Measurements from ENCODE around the gene YPEL1. TPM values are rescaled to one million over a fixed set of nuclear protein-coding genes. Genes with fewer than 3 reads are reported as not detected.
A peak's percentile ranks its signal among the peaks of the same experiment; 100 is the strongest.
"Not testable (repeated sequence)": the region's sequence is repeated elsewhere in the genome, so short reads cannot be mapped to it uniquely, and the experiment has no call there.

Gene YPEL1
- polyA plus RNA-seq, 2 donors: 0.96 to 1.3 TPM

GRCh38 chr22:21738081-21738480 is 2.5 kb upstream of the YPEL1 start:
- no peak overlapping the region for H3K27ac ChIP-seq (ENCODE audit: low read depth in 2 of 2, low read length in 1 of 2)
- 74 to 78% methylated on average over 8 of the region's 8 CpGs for WGBS, 2 donors

GRCh38 chr22:21736948-21737347 is 1.4 kb upstream of the YPEL1 start:
- H3K4me1 ChIP-seq (ENCODE audit: control insufficient read depth in 2 of 2, insufficient read depth in 2 of 2, low read length in 1 of 2): peaks cover 0 to 3% of the 10 kb centered on the region in 2 donors
- H3K9me3 ChIP-seq (ENCODE audit: control insufficient read depth in 2 of 2, insufficient read depth in 1 of 2, low read depth in 1 of 2, low read length in 1 of 2): peaks cover 0 to 4% of the 10 kb centered on the region in 2 donors
- 78 to 83% methylated on average over 9 of the region's 9 CpGs for WGBS, 2 donors
- H3K36me3 ChIP-seq (ENCODE audit: control insufficient read depth in 2 of 2, insufficient read depth in 2 of 2, low read length in 1 of 2): no peaks in the 10 kb centered on the region
- no peak overlapping the region for H3K4me3 ChIP-seq (ENCODE audit: low read depth in 1 of 2, low read length in 2 of 2)
- no peaks in the 10 kb centered on the region for H3K27me3 ChIP-seq (ENCODE audit: control insufficient read depth in 1 of 2, insufficient read depth in 2 of 2, low read length in 2 of 2)
- no peak overlapping the region for H3K27ac ChIP-seq (ENCODE audit: low read depth in 2 of 2, low read length in 1 of 2)

More at GRCh38 chr22:21738081-21738480, 2.5 kb upstream of the YPEL1 start:
- Histone ChIP-seq H3K4me3 (ENCODE audit: low read depth in 1 of 2, low read length in 2 of 2) (no peak overlapping the region), H3K36me3 (ENCODE audit: control insufficient read depth in 2 of 2, insufficient read depth in 2 of 2, low read length in 1 of 2) (no peaks in the 10 kb centered on the region), H3K9me3 (ENCODE audit: control insufficient read depth in 2 of 2, insufficient read depth in 1 of 2, low read depth in 1 of 2, low read length in 1 of 2) (peaks cover 0 to 4% of the 10 kb centered on the region in 2 donors), H3K27me3 (ENCODE audit: control insufficient read depth in 1 of 2, insufficient read depth in 2 of 2, low read length in 2 of 2) (no peaks in the 10 kb centered on the region), H3K4me1 (ENCODE audit: control insufficient read depth in 2 of 2, insufficient read depth in 2 of 2, low read length in 1 of 2) (peaks cover 0 to 3% of the 10 kb centered on the region in 2 donors)

GRCh38 chr22:21736084-21736642 is 569 bp upstream of the YPEL1 start:
- peak overlapping the region; percentile 34 for H3K27ac ChIP-seq (ENCODE audit: low read depth in 2 of 2, low read length in 1 of 2)
- H3K36me3 ChIP-seq (ENCODE audit: control insufficient read depth in 2 of 2, insufficient read depth in 2 of 2, low read length in 1 of 2): no peaks in the 10 kb centered on the region
- peaks cover 0 to 4% of the 10 kb centered on the region in 2 donors for H3K9me3 ChIP-seq (ENCODE audit: control insufficient read depth in 2 of 2, insufficient read depth in 1 of 2, low read depth in 1 of 2, low read length in 1 of 2)
- peaks cover 0 to 3% of the 10 kb centered on the region in 2 donors for H3K4me1 ChIP-seq (ENCODE audit: control insufficient read depth in 2 of 2, insufficient read depth in 2 of 2, low read length in 1 of 2)
- H3K4me3 ChIP-seq (ENCODE audit: low read depth in 1 of 2, low read length in 2 of 2): peak overlapping the region; percentile 40 to 60
- H3K27me3 ChIP-seq (ENCODE audit: control insufficient read depth in 1 of 2, insufficient read depth in 2 of 2, low read length in 2 of 2): no peaks in the 10 kb centered on the region
- 16 to 20% methylated on average over 54 to 65 of the region's 65 CpGs for whole genome bisulfite sequencing, 2 donors

GRCh38 chr22:21734540-21735199 is 924 bp downstream of the YPEL1 start:
- H3K9me3 ChIP-seq (ENCODE audit: control insufficient read depth in 2 of 2, insufficient read depth in 1 of 2, low read depth in 1 of 2, low read length in 1 of 2): peaks cover 0 to 4% of the 10 kb centered on the region in 2 donors
- H3K27me3 ChIP-seq (ENCODE audit: control insufficient read depth in 1 of 2, insufficient read depth in 2 of 2, low read length in 2 of 2): no peaks in the 10 kb centered on the region
- no peak overlapping the region for H3K27ac ChIP-seq (ENCODE audit: low read depth in 2 of 2, low read length in 1 of 2)
- no peaks in the 10 kb centered on the region for H3K36me3 ChIP-seq (ENCODE audit: control insufficient read depth in 2 of 2, insufficient read depth in 2 of 2, low read length in 1 of 2)
- H3K4me3 ChIP-seq (ENCODE audit: low read depth in 1 of 2, low read length in 2 of 2): peak overlapping the region; percentile 44 to 60
- peaks cover 0 to 3% of the 10 kb centered on the region in 2 donors for H3K4me1 ChIP-seq (ENCODE audit: control insufficient read depth in 2 of 2, insufficient read depth in 2 of 2, low read length in 1 of 2)
- 11 to 14% methylated on average over 8 of the region's 8 CpGs for WGBS, 2 donors

GRCh38 chr22:21731503-21731902 is 4.1 kb downstream of the YPEL1 start:
- Histone ChIP-seq H3K4me3 (ENCODE audit: low read depth in 1 of 2, low read length in 2 of 2) (no peak overlapping the region), H3K27ac (ENCODE audit: low read depth in 2 of 2, low read length in 1 of 2) (no peak overlapping the region), H3K9me3 (ENCODE audit: control insufficient read depth in 2 of 2, insufficient read depth in 1 of 2, low read depth in 1 of 2, low read length in 1 of 2) (peaks cover 0 to 4% of the 10 kb centered on the region in 2 donors), H3K36me3 (ENCODE audit: control insufficient read depth in 2 of 2, insufficient read depth in 2 of 2, low read length in 1 of 2) (no peaks in the 10 kb centered on the region), H3K27me3 (ENCODE audit: control insufficient read depth in 1 of 2, insufficient read depth in 2 of 2, low read length in 2 of 2) (no peaks in the 10 kb centered on the region), H3K4me1 (ENCODE audit: control insufficient read depth in 2 of 2, insufficient read depth in 2 of 2, low read length in 1 of 2) (peaks cover 0 to 3% of the 10 kb centered on the region in 2 donors)
- 86 to 87% methylated on average over 5 of the region's 5 CpGs for WGBS, 2 donors

- Histone ChIP-seq H3K4me3 (ENCODE audit: low read depth in 1 of 2, low read length in 2 of 2) (no peak overlapping the region), H3K36me3 (ENCODE audit: control insufficient read depth in 2 of 2, insufficient read depth in 2 of 2, low read length in 1 of 2) (no peaks in the 10 kb centered on the region), H3K9me3 (ENCODE audit: control insufficient read depth in 2 of 2, insufficient read depth in 1 of 2, low read depth in 1 of 2, low read length in 1 of 2) (no peaks in the 10 kb centered on the region), H3K27ac (ENCODE audit: low read depth in 2 of 2, low read length in 1 of 2) (no peak overlapping the region), H3K27me3 (ENCODE audit: control insufficient read depth in 1 of 2, insufficient read depth in 2 of 2, low read length in 2 of 2) (no peaks in the 10 kb centered on the region), H3K4me1 (ENCODE audit: control insufficient read depth in 2 of 2, insufficient read depth in 2 of 2, low read length in 1 of 2) (no peaks in the 10 kb centered on the region)
- 93 to 94% methylated on average over 9 of the region's 9 CpGs for WGBS, 2 donors
Measured at GRCh38 chr22:21730535-21731308, 4.9 kb downstream of the YPEL1 start.

GRCh38 chr22:21729184-21729583 is 6.4 kb downstream of the YPEL1 start:
- H3K4me1 ChIP-seq (ENCODE audit: control insufficient read depth in 2 of 2, insufficient read depth in 2 of 2, low read length in 1 of 2); H3K36me3 ChIP-seq (ENCODE audit: control insufficient read depth in 2 of 2, insufficient read depth in 2 of 2, low read length in 1 of 2); H3K9me3 ChIP-seq (ENCODE audit: control insufficient read depth in 2 of 2, insufficient read depth in 1 of 2, low read depth in 1 of 2, low read length in 1 of 2); H3K4me3 ChIP-seq (ENCODE audit: low read depth in 1 of 2, low read length in 2 of 2); H3K27me3 ChIP-seq (ENCODE audit: control insufficient read depth in 1 of 2, insufficient read depth in 2 of 2, low read length in 2 of 2); H3K27ac ChIP-seq (ENCODE audit: low read depth in 2 of 2, low read length in 1 of 2): not testable (repeated sequence)
- 84 to 94% methylated on average over 3 of the region's 3 CpGs for WGBS, 2 donors

- H3K36me3 ChIP-seq (ENCODE audit: control insufficient read depth in 2 of 2, insufficient read depth in 2 of 2, low read length in 1 of 2): no peaks in the 10 kb centered on the region
- no peaks in the 10 kb centered on the region for H3K27me3 ChIP-seq (ENCODE audit: control insufficient read depth in 1 of 2, insufficient read depth in 2 of 2, low read length in 2 of 2)
- 80 to 83% methylated on average over 12 of the region's 12 CpGs for WGBS, 2 donors
- no peaks in the 10 kb centered on the region for H3K9me3 ChIP-seq (ENCODE audit: control insufficient read depth in 2 of 2, insufficient read depth in 1 of 2, low read depth in 1 of 2, low read length in 1 of 2)
- no peak overlapping the region for H3K27ac ChIP-seq (ENCODE audit: low read depth in 2 of 2, low read length in 1 of 2)
- no peaks in the 10 kb centered on the region for H3K4me1 ChIP-seq (ENCODE audit: control insufficient read depth in 2 of 2, insufficient read depth in 2 of 2, low read length in 1 of 2)
- H3K4me3 ChIP-seq (ENCODE audit: low read depth in 1 of 2, low read length in 2 of 2): no peak overlapping the region
Measured at GRCh38 chr22:21728270-21728669, 7.3 kb downstream of the YPEL1 start.

GRCh38 chr22:21727768-21728167 is 7.8 kb downstream of the YPEL1 start:
- no peaks in the 10 kb centered on the region for H3K9me3 ChIP-seq (ENCODE audit: control insufficient read depth in 2 of 2, insufficient read depth in 1 of 2, low read depth in 1 of 2, low read length in 1 of 2)
- H3K27ac ChIP-seq (ENCODE audit: low read depth in 2 of 2, low read length in 1 of 2): no peak overlapping the region
- no peaks in the 10 kb centered on the region for H3K27me3 ChIP-seq (ENCODE audit: control insufficient read depth in 1 of 2, insufficient read depth in 2 of 2, low read length in 2 of 2)
- no peak overlapping the region for H3K4me3 ChIP-seq (ENCODE audit: low read depth in 1 of 2, low read length in 2 of 2)
- no peaks in the 10 kb centered on the region for H3K36me3 ChIP-seq (ENCODE audit: control insufficient read depth in 2 of 2, insufficient read depth in 2 of 2, low read length in 1 of 2)
- 93 to 95% methylated on average over 10 of the region's 10 CpGs for WGBS, 2 donors
- H3K4me1 ChIP-seq (ENCODE audit: control insufficient read depth in 2 of 2, insufficient read depth in 2 of 2, low read length in 1 of 2): no peaks in the 10 kb centered on the region
